ENCODE data around the gene CDH26.

GRCh38 chr20:60026010-60026409 lies 67.8 kb downstream of the CDH26 start:
- TF ChIP-seq, protein P1, sequence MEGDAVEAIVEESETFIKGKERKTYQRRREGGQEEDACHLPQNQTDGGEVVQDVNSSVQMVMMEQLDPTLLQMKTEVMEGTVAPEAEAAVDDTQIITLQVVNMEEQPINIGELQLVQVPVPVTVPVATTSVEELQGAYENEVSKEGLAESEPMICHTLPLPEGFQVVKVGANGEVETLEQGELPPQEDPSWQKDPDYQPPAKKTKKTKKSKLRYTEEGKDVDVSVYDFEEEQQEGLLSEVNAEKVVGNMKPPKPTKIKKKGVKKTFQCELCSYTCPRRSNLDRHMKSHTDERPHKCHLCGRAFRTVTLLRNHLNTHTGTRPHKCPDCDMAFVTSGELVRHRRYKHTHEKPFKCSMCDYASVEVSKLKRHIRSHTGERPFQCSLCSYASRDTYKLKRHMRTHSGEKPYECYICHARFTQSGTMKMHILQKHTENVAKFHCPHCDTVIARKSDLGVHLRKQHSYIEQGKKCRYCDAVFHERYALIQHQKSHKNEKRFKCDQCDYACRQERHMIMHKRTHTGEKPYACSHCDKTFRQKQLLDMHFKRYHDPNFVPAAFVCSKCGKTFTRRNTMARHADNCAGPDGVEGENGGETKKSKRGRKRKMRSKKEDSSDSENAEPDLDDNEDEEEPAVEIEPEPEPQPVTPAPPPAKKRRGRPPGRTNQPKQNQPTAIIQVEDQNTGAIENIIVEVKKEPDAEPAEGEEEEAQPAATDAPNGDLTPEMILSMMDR (IDR thresholded peaks at IDR 0.05) = no peak
- TF ChIP-seq POLR2A (IDR thresholded peaks at IDR 0.05) = no peak

Data from uterus (tissue), 2 donors.